HG02588 (cell line): Measurements from ENCODE around the gene CIROP.

Experiments used
- ATAC-seq: cut with Tn5 transposase; IDR thresholded peaks from one replicate; pipeline ENCODE4 v1.9.1; 2021; ENCODE audit warnings: mild to moderate bottlenecking, moderate library complexity; ENCODE audit not compliant: unreplicated experiment

The CIROP gene

GRCh38 chr14:23054000-23054811 lies 50.6 kb downstream of the CIROP start:
- no peak for ATAC-seq

DNA sequence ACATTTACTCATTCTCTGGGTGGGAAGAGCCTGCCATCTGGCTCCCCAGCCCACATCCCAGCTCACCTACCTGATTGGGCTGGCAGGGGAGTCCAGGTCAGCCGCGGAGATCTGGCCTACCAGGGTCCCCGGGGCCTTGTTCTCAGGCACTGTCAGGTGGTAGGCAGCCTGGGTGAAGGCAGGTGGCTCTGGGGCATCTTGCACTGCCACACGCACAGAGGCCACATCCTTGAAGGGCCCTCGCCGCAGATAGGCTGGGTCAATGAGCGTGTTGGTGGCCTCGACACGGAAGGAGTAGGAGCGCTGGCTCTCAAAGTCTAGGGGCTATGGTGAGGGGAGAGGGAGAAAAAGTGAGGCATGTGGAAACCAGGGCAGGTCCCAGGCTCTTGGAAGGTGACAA lies 51.4 kb downstream of the CIROP start:
- ATAC-seq = no peak

GRCh38 chr14:23052671-23053070 lies 52.1 kb downstream of the CIROP start:
- ATAC-seq = no peak

DNA sequence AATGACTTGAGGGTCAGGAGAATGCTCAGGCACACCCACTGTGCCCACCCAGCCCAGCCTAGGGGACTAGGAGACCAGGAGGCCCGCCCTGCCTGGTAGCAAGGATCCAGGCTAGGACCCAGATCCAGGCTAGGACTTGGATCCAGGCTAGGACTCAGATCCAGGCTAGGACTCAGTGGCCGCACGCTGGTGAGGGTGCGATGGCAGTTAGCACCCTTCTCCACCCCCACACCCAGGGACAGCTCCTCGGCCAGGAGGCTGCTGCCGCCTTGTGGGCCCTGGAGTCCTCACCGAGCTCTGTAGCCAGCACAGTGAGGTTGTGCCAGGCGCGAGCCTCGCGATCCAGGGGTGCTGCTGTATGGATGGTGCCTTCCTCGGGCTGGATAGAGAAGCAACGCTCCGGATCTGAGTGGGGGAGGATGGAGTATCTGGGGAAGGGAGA lies 52.6 kb downstream of the CIROP start:
- no peak for ATAC-seq

DNA sequence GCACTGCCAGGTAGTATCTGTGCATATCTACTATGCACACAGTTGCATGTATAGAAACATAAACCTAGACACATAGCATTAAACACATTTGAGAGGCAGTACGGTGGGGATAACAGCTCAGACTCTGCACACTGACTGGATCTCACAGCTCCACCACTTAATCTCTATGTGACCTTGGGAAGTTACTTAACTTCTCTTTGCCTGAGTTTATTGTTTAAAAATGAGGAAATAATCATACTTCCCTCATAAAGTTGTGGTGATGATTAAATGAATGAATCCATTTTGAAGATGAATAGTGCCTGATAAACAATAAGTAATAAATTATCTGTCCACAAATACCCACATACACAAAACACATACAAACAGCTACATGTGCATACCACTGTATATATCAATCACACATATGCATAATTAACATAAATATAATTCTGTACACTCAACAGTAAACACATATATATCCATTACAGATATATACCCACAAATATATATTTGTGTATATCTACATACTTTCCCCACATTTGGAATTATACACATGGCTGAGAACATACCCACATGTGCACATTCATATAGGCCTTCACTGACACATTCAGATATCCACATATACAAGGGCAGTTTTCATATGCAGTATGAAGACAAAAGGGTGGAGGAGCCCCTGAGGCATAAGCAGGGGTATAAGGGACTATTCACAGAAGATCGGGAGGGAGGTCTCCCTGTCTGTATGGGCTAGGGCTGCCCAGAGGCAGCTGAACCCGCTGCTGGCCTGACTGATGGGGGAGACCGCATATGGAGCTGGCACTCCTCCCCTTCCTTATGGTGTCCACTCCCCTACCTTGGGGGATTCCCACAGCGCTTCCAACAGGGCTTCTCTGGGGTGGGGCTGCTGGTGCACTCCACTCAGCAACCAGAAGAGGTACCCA lies 53.4 kb downstream of the CIROP start:
- ATAC-seq = no peak
